Dermis microvascular lymphatic vessel endothelial cell (primary cell): Measurements from ENCODE around the gene CTNNBL1. TPM values are rescaled to one million over a fixed set of nuclear protein-coding genes. Genes with fewer than 3 reads are reported as not detected.
A peak's percentile ranks its signal among the peaks of the same experiment; 100 is the strongest.

Source experiments
- DNase-seq, 2 donors: peaks; one replicate each; pipeline versions ENCODE4 v3.0.0 to v3.0.0-alpha.2; 2010; ENCODE audit warnings: low read depth in 2 of 2
- total RNA-seq: library from RNA; depleted of rRNA; stranded (reverse); fragments of >200 nt; gene quantifications from 2 replicates; pipeline ENCODE4 v1.2.1, GENCODE V29; 2014

The CTNNBL1 gene
- total RNA-seq, 1 donor from 2014 or later = 22.7 TPM

DNA sequence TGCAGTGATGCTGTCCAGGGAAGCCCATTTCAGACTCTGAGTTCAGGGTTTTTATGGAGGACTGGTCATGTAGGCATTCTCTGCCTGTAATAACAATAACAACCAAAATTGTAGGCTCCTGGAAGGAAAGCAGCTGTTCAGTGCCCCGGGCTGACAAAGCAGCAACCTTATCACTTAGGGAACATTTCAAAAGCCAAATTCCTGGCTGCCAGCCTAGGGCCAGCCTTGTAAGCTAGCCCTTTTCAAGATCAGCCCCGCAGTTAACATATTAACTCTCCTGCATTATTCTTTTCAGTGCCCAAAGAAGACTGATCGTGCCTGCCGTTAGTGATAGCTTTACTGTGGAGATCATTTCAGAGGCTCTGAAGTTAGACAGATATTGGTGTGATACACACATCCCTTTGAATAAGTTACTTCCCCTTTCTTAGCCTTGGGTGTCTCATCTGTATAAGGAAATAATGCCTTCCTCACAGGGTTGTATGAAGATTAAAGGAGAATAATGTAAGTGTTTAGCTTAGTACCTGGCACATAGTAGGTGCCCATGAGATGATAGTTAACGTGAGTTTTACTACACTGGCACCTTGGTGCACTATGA lies 44.1 kb downstream of the CTNNBL1 start:
- DNase-seq = no peak

DNA sequence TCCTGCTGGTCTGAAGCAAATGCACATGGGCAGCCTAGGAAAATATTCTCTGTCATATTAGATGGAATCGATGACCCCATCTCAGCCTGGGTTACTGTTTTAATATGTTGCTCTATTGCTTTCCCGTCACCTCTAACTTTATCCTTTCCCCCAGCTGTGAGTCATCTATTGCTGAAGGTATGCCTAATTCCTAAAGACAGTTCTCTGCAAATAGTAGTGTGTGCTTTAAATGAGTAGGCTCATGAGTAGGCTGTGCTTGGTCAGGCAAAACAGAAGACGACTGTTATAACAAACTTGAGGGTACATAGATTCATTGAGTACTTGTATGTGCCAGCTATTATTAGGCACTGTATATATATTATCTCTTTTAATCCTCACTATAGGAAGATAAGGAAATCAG lies 47.2 kb downstream of the CTNNBL1 start:
- no peak for DNase-seq

DNA sequence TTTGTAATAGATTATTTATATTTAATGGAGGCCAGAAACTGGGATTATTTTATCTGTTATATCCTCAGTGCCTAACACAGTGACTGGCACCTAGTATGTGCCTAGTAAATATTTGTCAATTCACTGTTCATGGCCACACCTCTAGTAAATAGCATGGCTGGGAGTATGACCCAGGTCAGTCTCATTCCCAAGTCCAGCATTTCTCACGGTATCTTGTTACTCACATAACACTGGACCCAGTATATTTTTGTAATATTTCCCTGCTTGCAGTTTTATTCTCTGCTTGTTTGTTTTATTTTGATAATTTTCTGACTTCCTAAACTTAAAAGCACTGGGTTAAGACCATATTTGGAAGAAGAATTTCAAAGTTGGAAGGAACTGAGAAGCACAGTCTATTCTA lies 47.7 kb downstream of the CTNNBL1 start:
- DNase-seq = no peak

DNA sequence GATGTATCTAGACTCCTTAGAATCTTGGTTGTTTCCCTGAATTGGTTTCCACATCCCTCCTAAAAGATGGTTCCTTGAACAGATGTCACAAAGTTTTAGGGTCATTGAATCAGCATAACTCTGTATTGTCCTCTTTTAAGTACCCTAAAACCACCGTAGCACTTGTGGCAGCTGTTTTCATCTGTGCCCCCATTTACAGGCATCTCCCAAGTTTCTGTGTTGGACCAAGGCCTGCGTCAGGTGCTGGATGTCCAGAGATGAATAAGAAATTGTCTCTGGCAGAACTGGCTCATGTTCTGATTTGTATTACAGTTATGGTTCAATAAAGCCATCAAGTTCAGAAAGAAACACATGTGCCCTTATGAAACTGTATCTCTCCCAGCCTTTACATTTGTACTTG lies 48.3 kb downstream of the CTNNBL1 start:
- DNase-seq = no peak

DNA sequence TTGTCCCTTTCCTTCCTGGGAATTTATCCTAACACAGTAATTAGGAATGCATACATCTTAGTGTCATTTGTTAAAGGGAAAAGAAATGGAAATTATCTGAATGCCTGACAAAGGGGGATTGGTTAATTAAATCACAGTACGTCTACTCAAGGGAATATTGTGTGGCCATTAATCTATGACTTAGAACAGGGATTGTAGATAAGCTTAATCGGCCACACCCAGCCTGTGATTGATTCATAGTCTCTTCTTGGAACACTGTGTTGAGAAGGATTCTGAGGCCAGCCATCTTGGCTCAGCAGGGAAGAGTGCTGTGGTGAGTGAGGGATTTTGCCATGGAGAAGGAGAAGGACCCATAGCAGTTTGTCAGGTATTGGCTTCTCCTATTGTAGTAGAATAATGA lies 50.5 kb downstream of the CTNNBL1 start:
- DNase-seq = no peak

DNA sequence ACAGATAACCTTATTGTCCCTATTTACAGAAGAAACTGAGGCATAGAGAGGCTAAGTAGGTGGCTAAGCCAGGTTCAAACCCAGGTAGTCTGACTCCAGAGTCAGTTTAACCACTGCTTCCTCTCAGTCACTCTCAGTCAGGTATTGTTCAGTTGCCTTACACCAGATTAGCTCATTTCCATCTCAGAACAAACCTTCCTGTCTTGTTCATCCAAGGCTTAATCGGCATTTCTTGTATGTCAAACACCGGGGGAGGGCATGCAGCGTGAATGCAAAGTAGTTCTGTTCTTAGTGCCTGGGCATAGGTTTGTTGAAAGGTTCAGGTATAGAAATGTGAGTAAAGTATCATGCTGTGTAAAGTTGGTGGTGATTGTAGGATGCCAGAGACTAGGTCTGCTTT lies 51.7 kb downstream of the CTNNBL1 start:
- DNase-seq = peak in 1 of 2 donors; percentile 52

DNA sequence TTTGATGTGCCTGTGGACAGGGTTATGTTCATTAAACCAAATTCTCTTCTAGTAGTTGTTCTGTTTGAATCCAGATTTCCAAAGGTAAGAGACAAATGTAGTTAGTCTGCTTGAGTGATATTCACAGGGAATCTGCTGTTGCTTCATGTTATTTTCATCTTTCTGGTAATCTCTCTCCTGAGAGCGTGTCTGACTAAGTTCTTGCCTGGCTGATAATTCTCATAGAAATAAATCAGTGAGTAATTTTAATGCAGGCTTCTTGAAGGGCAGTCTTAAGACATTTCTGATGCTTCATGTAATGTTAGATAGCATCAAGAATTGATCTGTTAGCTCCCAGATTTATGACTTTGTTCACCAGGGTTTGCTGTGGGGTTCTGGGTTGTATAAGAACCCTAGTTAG lies 54.2 kb downstream of the CTNNBL1 start:
- DNase-seq = no peak

DNA sequence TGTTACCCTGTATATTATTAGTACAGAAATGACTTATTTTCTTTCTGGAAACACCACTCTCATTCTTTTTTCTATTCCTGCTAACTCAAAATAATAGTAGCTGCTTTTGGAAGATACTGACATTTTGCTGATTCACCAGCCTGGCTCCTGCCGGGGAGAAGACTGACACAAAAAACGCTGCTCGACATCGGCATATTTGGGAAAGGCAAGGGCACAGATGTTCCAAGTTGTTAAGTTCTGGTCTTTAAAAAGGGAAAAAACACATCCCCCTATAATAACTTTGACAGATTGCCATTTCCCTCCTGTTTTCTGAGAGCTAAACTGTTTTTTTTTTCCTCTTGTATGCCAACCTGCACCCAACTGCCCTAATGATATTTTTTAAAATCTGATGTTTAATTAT lies 55.4 kb downstream of the CTNNBL1 start:
- no peak for DNase-seq

DNA sequence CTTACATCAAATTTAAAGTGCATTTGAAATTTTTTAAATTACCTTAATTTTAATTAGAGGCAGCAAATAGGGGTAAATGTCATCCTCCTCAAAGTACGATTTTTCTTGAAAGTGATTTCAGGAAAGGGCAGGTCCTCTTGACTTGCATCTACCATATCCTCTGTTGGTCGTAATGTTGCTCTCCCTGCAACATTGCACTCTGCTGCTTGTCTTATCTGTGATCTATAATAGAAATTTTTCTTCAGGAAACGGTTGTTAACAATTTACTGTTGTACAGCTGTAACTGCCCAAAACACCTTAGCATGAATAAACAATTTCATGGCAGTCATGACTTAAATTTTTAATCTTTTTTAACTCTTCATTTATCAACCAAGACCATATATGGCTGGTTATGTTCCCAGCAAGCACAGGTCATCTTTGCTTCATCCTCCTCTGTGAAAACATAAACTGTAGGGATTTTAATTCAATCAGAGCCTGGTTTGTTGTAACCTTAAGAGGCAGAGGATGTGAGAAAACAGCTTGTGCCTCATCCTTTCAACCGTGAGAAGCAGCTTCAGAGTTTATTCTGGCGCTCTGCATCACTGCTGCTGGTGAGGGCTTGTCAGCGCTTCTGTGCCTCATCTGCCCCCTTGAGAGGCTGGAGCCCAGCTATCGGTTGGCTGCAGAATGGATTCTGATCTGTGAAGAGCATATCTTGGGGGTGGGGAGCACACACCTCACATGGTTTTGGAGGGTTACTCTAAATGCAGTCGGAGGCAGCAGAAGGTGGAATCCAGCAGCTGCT lies 56.0 kb downstream of the CTNNBL1 start:
- DNase-seq = no peak

DNA sequence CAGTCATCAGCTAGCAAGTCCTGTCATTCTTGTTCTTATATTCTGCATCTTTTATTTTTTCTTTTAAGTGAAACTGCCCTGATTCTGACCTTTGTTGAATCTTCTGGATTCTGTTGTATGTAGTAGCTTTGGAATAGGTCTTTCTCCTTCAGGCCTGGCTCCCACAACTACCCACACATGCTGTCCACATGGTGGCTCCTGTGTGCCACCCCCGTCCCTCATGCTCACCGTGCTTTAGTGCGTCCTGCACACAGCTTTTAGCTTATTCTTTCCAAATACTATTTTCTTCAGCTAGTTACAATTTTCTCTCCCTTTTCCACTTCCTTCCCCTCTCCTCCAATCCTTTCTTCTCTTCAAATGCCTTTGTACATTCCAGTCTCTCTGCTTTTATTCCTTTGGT lies 61.8 kb downstream of the CTNNBL1 start:
- DNase-seq = peak in 1 of 2 donors; percentile 19

DNA sequence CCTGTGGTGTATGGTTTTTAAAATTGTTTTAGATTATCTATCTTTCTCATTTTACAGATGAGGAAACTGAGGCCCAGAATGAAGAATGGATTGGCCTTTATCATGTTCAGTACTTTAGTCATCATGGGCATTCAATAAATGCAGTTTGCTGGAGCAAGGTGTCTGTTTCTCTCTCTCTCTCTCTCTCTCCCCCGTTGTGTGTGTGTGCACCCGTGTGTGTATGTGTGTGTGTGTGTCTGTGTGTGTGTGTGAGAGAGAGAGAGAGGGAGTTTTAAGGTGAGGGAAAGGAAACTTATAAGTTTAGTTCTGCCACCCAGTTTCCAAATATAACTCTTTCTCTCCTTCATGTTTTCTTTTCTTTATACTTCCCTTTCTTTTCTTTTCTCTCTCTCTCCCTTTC lies 62.4 kb downstream of the CTNNBL1 start:
- DNase-seq = no peak

DNA sequence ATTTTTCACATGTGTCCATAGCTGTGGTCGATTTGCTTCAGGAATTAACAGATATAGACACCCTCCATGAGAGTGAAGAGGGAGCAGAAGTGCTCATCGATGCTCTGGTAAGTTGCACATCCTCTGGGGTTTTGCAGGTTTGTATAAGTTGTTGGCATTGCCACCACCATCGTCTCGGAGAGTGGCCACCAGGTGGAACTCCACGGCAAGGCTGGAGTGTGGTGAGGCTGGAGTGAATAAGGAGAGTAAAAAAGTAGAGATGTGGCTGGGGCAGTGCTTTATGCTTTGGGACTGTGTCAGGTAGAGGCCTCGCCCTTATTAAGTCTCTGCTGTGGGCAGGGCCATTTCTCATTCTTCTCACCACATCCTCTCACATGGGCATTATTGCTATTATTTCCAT lies 63.7 kb downstream of the CTNNBL1 start:
- no peak for DNase-seq

DNA sequence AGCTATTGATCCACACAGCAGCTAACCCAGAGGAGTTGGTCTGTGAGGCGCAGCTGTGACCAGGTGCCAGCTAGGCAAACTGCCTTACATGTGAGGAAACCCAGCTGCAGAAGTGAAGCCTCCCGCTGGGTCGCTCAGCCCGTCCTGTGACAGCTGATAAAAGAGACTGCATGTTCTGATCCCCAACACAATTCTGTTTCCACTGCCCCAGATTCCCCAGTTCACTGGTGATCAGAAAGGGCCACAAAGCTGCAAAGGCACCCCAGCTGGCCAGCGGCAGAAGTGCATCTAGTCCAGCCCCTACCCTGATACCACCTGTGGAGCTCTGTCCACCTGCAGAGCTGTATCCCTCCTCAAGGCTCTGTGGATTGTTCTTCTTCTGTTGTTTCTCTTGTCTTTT lies 64.5 kb downstream of the CTNNBL1 start:
- DNase-seq = no peak

DNA sequence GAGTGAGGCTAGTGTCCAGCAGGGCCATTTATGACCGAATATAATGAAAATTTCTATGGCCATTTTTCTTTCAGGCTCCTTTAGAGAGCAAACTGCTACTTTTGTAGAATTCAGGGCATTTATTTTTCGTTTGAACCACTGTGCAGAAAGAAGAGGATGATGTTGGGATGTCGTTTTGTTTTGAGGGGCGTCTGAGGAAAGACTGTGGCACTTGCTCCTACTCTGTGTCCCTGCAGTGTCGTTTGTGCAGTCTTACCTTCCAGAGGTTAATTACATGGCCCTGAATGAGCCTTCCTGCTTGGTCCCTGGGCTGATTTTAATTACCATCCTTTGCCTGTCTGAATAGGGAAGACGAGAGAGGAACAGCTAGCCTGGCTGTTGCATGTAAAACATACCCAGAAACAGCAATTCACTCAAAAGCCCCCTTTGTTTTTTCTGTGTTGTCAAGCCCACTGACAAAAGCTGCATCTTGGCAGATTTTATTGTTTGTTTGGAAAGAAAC lies 65.3 kb downstream of the CTNNBL1 start:
- DNase-seq = no peak

DNA sequence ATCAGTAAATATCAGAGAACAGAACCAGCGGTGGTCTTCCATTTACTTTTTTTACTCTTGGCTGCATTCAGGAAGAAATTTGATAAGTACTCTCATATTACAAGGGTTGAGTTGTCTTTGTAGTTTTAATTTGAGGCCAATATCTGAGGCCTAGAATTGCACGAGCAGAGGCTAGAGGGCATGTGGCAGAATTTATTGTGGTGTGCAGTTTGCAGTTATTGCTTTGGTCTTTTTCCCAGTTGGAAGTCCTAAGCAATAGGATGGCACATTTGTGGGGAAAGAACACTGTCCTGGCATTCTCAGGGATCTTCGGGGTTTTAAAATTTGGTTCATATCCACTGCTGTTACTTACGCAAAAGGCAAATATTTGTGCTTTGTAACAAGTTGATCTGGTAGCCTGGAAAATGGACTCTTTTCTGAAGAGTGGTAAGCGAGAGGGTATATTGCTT lies 66.0 kb downstream of the CTNNBL1 start:
- no peak for DNase-seq

DNA sequence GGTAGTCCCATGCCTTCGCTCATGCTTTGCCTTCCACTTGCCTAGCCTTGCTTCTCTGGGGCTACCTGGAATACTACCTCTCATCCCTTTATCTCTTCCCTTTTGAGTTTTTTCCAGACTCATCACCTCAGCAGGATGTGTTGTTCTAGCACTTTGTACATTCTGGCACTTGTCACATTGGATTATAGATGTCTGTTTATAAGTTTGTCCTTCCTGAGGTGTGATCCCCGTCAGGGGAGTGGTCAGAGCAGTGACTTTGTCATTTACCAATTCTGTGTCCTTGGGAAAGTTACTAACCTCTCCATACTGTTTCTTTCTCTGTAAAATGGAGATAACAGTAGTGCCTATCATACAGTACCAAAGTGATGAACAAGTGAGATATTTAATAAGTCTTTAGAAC lies 66.5 kb downstream of the CTNNBL1 start:
- no peak for DNase-seq

DNA sequence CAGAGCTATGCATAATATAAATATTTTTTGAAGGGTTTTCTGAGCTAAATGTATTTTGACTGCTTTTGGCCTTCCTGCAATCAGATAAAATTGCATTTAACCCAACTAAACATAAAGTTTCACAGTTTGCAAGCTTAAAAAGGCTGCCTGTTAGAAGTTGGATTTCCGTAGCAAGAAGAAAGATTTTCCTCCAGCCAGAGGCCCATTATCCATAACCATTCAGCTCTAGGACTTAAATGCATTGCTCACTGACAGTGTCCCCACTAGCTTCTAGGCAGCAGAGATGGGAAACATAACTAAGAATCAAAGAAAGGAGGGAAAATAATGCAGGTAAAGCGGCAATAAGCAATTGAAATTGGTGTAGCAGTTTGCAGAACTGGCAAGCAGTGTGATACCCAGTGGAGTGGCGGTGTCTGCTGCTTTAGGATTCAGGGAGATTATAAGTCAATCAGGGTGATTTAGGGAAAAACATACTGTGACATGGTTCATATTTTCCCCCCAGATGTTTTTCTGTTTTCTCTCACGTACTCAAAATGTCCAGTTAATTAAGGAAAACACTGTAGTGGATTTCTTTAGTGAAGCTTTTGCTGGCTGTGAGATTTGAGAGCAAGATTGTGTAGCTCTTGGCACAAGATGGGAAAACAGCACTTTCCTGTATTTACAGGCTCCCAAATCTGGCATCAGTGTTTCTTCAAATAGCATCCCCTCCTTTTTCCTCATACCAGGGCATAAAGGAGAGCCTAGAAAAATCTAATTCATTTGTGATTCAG lies 69.1 kb downstream of the CTNNBL1 start:
- no peak for DNase-seq

DNA sequence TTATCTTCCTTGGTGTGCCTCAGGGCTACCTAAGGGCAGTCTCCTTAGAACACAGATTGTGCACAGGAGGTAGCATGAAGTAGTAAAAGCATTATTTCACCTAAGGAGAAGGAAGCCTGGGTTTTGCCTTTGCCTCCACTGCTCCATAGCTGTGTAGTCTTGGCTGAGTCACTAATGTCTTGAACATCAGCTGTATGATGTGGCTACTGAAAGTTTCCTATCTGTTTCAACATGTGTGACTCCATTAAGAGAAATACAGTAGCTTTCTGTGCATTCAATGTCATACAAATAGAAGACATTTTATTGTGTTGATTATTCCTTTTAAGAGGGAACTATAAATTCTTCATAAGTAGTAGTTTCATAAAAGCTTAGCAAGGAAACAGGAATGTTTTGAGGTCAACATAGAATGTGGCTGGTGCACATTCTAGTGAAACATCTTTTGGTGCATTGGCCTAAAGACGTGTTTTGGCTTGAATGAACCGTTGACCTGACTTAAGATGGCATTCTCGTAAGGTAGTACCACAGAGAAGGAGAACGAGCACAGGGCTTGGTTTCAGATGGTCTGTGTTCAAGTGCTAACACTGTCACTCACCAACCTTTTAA lies 70.6 kb downstream of the CTNNBL1 start:
- DNase-seq = no peak

DNA sequence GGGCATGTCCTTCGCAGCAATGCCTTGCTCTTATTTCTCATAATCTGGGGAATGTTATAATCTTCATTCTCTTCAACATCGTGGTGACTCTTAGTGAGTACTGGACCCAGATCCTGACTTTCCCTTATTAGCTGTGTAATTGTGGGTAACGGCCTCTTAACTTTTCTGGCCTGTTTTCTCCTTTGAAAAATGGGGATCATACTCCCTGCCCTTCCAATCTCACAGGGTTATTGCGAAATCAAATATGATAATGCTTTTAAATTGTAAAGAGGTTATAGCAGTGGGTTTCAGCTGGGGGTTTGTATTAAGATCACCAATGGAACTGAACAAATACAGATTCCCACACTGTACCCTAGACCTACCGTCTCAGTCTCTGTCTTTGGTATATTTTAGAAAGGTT lies 77.1 kb downstream of the CTNNBL1 start:
- DNase-seq = no peak

DNA sequence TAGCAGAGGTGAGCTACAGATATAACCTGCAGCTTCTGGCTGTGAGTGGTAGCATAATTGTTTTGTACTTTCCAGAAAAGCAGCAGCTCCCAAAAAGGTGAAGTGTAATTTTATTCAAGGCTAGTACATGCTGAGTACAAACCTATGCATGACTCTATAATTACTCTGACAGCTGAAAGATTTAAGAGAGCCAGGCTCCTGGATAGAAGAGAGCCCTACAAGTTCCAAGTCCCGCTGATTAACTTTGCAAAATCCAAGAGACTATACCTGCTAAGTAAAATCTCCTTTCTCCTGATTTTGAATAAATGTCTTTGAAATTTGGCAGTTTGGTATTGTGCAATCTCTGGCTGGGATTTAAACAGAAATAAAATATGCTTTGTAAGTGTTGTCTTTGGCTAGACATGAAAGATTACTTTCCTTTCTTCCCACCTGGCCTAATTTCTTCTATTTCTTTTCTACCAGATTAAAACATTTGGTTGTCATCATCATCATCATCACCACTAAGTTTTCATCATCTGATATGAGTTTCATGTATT lies 79.5 kb downstream of the CTNNBL1 start:
- no peak for DNase-seq

DNA sequence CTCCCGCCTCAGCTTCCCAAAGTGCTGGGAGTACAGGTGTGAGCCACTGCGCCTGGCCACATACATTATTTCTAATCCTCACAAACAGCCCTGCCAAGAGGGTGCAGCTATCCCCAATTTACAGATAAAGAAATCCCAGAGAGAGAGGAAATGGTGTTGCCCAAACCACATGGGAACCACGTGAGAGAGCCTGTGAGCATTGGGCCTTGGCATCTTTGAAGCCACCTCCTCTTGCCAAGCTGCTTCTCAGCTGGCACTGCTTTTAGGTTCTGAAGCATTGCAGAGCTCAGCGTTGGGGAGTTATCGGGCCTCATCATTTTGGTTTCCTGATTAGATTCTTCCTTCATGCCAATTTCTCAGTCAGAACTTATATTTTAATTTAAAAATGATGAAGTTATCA lies 80.3 kb downstream of the CTNNBL1 start:
- DNase-seq = no peak

DNA sequence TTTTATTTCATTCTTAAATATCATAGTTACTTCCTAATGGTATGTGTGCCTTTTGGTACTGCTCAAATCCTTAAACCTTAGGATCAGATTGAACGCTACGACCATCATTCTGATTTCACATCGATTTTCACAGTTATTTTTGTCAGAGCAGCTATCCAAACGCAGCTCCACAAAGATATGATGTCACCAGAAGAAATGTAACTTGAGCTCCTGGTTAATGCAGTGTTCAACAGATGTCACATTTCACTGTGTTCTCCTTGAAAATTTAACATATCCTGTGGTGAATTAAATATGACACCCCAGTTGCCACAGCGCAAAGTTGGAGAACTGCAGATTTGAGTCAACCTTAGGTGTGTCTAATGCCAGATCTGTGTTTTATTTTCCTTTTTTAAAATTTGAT lies 81.4 kb downstream of the CTNNBL1 start:
- no peak for DNase-seq
